Panc1 (cell line): ENCODE data around the gene IQGAP1. TPM values are rescaled to one million over a fixed set of nuclear protein-coding genes. Genes with fewer than 3 reads are reported as not detected.
"Not testable (repeated sequence)": the region's sequence is repeated elsewhere in the genome, so short reads cannot be mapped to it uniquely, and the experiment has no call there.

Experiments
- ATAC-seq: fragments of 200-7000 bp; cut with Tn5 transposase; 2 replicates; pipeline ENCODE4 v1.9.1; 2020; ENCODE audit warnings: mild to moderate bottlenecking, moderate library complexity
- BruUV-seq: library from RNA; stranded (reverse); fragments of 400-500 nt; replicated peaks from 2 replicates; lab custom pipeline; 2021; lab: Mats Ljungman, UMichigan
- CTCF ChIA-PET: fragments of 300-600 bp; sonication (Branson Sonifier 250); formaldehyde crosslinking; loops from one replicate; lab custom pipeline; 2022; ENCODE audit warnings: antibody characterized with exemption; lab: Charles Lee
- POLR2A ChIA-PET: fragments of 300-600 bp; sonication (Branson Sonifier 250); formaldehyde crosslinking; loops from one replicate; lab custom pipeline; 2022; ENCODE audit warnings: antibody characterized with exemption; lab: Charles Lee
- DNase-seq: peaks from one replicate; pipeline ENCODE4 v3.0.0-alpha.2; 2010; ENCODE audit warnings: low read depth, low spot score
- H3K27ac ChIP-seq: 2 replicates; pipeline ENCODE4 v1.5.1; 2011; ENCODE audit warnings: mild to moderate bottlenecking, low read length, inconsistent platforms
- H3K27me3 ChIP-seq: fragments of 200-500 bp; sonication (Bioruptor generic); 2 replicates; pipeline ENCODE4 v1.6.0; 2014; ENCODE audit warnings: low read length, inconsistent platforms; ENCODE audit not compliant: control insufficient read depth, insufficient read depth
- H3K36me3 ChIP-seq: fragments of 200-500 bp; sonication (Bioruptor generic); 2 replicates; pipeline ENCODE4 v1.5.1; 2014; ENCODE audit warnings: inconsistent platforms, mild to moderate bottlenecking, low read length, moderate library complexity; ENCODE audit not compliant: control insufficient read depth, insufficient read depth
- H3K4me1 ChIP-seq: 2 replicates; pipeline ENCODE4 v1.5.1; 2011; ENCODE audit warnings: inconsistent platforms, mild to moderate bottlenecking, low read length, moderate library complexity; ENCODE audit not compliant: control insufficient read depth, insufficient read depth
- H3K4me3 ChIP-seq, 2 experiments: 2 replicates each; pipeline ENCODE4 v1.5.1; 2011 to 2012; ENCODE audit warnings: low read depth in 2 of 2, low read length in 2 of 2, mild to moderate bottlenecking in 2 of 2, inconsistent platforms in 1 of 2, moderate library complexity in 1 of 2
- H3K9me3 ChIP-seq: fragments of 200-500 bp; sonication (Bioruptor generic); 2 replicates; pipeline ENCODE4 v1.5.1; 2014; ENCODE audit warnings: low read depth, mild to moderate bottlenecking, inconsistent platforms, low read length, moderate library complexity; ENCODE audit not compliant: control insufficient read depth, insufficient read depth
- CTCF ChIP-seq: fragments of 450-650 bp; IDR thresholded peaks from 2 replicates; pipeline ENCODE4 v1.5.1; 2017; ENCODE audit warnings: mild to moderate bottlenecking
- POLR2AphosphoS5 ChIP-seq: IDR thresholded peaks from 2 replicates; pipeline ENCODE4 v1.6.1; 2012; ENCODE audit warnings: mild to moderate bottlenecking, low read depth, low read length, moderate library complexity
- REST ChIP-seq, 2 experiments: IDR thresholded peaks; 2 replicates each; pipeline ENCODE4 v1.6.1; 2011 to 2012; ENCODE audit warnings: low read depth in 2 of 2, control low read depth in 1 of 2, low read length in 1 of 2, mild to moderate bottlenecking in 1 of 2, moderate library complexity in 1 of 2; ENCODE audit not compliant: insufficient read depth in 1 of 2
- SIN3A ChIP-seq: IDR thresholded peaks from 2 replicates; pipeline ENCODE4 v1.6.1; 2012; ENCODE audit warnings: low read depth, mild to moderate bottlenecking, low read length, moderate library complexity, borderline replicate concordance; ENCODE audit not compliant: insufficient read depth
- TCF7L2 ChIP-seq: IDR thresholded peaks from 2 replicates; pipeline ENCODE4 v1.6.1; 2011; ENCODE audit warnings: mild to moderate bottlenecking, low read depth, low read length, inconsistent platforms
- in situ Hi-C: cut with HindIII; loops from 2 replicates; pipeline ENCODE4 v1.10.0; 2016; ENCODE audit warnings: low sequenced_read_pairs, low pct_unique_long_range_greater_than_20kb
- intact Hi-C: fragments of 100-400 bp; cut with micrococcal nuclease; formaldehyde crosslinking; loops from one replicate; pipeline ENCODE4 v1.10.0; 2022; ENCODE audit not compliant: unreplicated experiment
- total RNA-seq: library from RNA; stranded (reverse); gene quantifications from one replicate; pipeline ENCODE4 v1.2.1, GENCODE V29; 2021; ENCODE audit not compliant: unreplicated experiment

IQGAP1 gene
- total RNA-seq, 1 experiment from 2014 or later = 228 TPM

- ATAC-seq, DNase-seq, CTCF ChIA-PET, H3K9me3 ChIP-seq, H3K36me3 ChIP-seq, H3K27me3 ChIP-seq, H3K4me1 ChIP-seq, H3K4me3 ChIP-seq, in situ Hi-C loops, H3K27ac ChIP-seq, BruUV-seq, intact Hi-C loops: not testable (repeated sequence)
- POLR2A ChIA-PET = interaction anchor here (0.6 kb wide), 1 partner anchor 509 kb away, joined by 11 read pairs; no protein-coding TSS in a partner anchor
These were observed 125.9 kb downstream of the IQGAP1 start for GRCh38 chr15:90513893-90514292.

GRCh38 chr15:90519688-90520087 lies 131.6 kb downstream of the IQGAP1 start:
- ChIA-PET CTCF (no interaction called here), POLR2A (interaction anchor here (1.1 kb wide), 1 partner anchor 19 kb away, joined by 7 read pairs; no protein-coding TSS in a partner anchor)
- in situ Hi-C loops (no loop called here), intact Hi-C loops (no loop called here)
- TF ChIP-seq CTCF = no peak
- no peak for TF ChIP-seq POLR2AphosphoS5
- no peak for TF ChIP-seq SIN3A
- no peak for TF ChIP-seq TCF7L2
- TF ChIP-seq REST (IDR thresholded peaks at IDR 0.05; ENCODE audit: insufficient read depth in 1 of 2, low read depth in 2 of 2, low read length in 1 of 2) = no peak
- BruUV-seq = no TSS peak
- H3K36me3 ChIP-seq = no peaks in the 10 kb centered on the region
- no peak overlapping the region for H3K27ac ChIP-seq
- H3K27me3 ChIP-seq = no peaks in the 10 kb centered on the region
- no peaks in the 10 kb centered on the region for H3K4me1 ChIP-seq
- no peaks in the 10 kb centered on the region for H3K9me3 ChIP-seq
- DNase-seq (no peak), ATAC-seq (no peak)
- H3K4me3 ChIP-seq = no peak overlapping the region

GRCh38 chr15:90520365-90520764 lies 132.3 kb downstream of the IQGAP1 start:
- no TSS peak for BruUV-seq
- intact Hi-C loops = no loop called here
- H3K27ac ChIP-seq = no peak overlapping the region
- no peak overlapping the region for H3K4me3 ChIP-seq
- no peak for TF ChIP-seq POLR2AphosphoS5
- no peak for TF ChIP-seq CTCF
- no peak for TF ChIP-seq SIN3A
- no peak for TF ChIP-seq REST (IDR thresholded peaks at IDR 0.05; ENCODE audit: insufficient read depth in 1 of 2, low read depth in 2 of 2, low read length in 1 of 2)
- ATAC-seq (no peak), DNase-seq (no peak)
- no peaks in the 10 kb centered on the region for H3K27me3 ChIP-seq
- ChIA-PET CTCF (no interaction called here), POLR2A (interaction anchor here (1.1 kb wide), 1 partner anchor 20 kb away, joined by 7 read pairs; no protein-coding TSS in a partner anchor)
- in situ Hi-C loops = no loop called here
- no peaks in the 10 kb centered on the region for H3K9me3 ChIP-seq
- no peaks in the 10 kb centered on the region for H3K36me3 ChIP-seq
- H3K4me1 ChIP-seq = no peaks in the 10 kb centered on the region
